AG04450 (cell line): Measurements from ENCODE around the gene MAP4K1. TPM values are rescaled to one million over a fixed set of nuclear protein-coding genes. Genes with fewer than 3 reads are reported as not detected.
"Not testable (repeated sequence)": the region's sequence is repeated elsewhere in the genome, so short reads cannot be mapped to it uniquely, and the experiment has no call there.

Experiments used
- CTCF ChIA-PET: fragments of 300-600, 350-600 bp; formaldehyde crosslinking; extraction: SDS; loops from one replicate; lab custom pipeline; 2022; ENCODE audit warnings: antibody characterized with exemption, inconsistent platforms; lab: Charles Lee
- POLR2A ChIA-PET: fragments of 350-600 bp; formaldehyde crosslinking; extraction: SDS; loops from one replicate; lab custom pipeline; 2021; ENCODE audit warnings: antibody characterized with exemption, inconsistent platforms; lab: Yijun Ruan, JAX
- DNase-seq: peaks from one replicate; pipeline ENCODE4 v3.0.0-alpha.2; 2011; ENCODE audit warnings: low read depth, low spot score
- H3K27ac ChIP-seq: one replicate; pipeline ENCODE4 v1.5.1; 2012; ENCODE audit warnings: low read depth, low read length, control low read depth
- H3K27me3 ChIP-seq: one replicate; pipeline ENCODE4 v1.6.0; 2012; ENCODE audit warnings: low read length; ENCODE audit not compliant: control insufficient read depth, insufficient read depth
- H3K4me3 ChIP-seq: 2 replicates; pipeline ENCODE4 v1.5.1; 2011; ENCODE audit warnings: mild to moderate bottlenecking, low read depth, low read length, control low read depth
- H3K9me3 ChIP-seq: 2 replicates; pipeline ENCODE4 v1.5.1; 2012; ENCODE audit warnings: low read length; ENCODE audit not compliant: control insufficient read depth, insufficient read depth
- polyA plus RNA-seq: library from polyadenylated mRNA; depleted of rRNA; stranded (reverse); fragments of >200 nt; gene quantifications from 2 replicates; pipeline ENCODE4 v1.2.3, GENCODE V29; 2011
- TF ChIP-seq, protein P1 (sequence below): IDR thresholded peaks from 2 replicates; pipeline ENCODE4 v1.5.1; 2011; ENCODE audit warnings: low read depth, low read length, control low read depth, inconsistent platforms

The MAP4K1 gene
- polyA plus RNA-seq, 1 experiment, result 0.09 TPM

GRCh38 chr19:38617283-38617763 is 430 bp downstream of the MAP4K1 start:
- Histone ChIP-seq H3K9me3 (no peaks in the 10 kb centered on the region; the same call in 1 of the 2 replicates), H3K4me3 (no peak overlapping the region), H3K27me3 (no peaks in the 10 kb centered on the region), H3K27ac (no peak overlapping the region)
- DNase-seq, result no peak
- TF ChIP-seq, protein P1, sequence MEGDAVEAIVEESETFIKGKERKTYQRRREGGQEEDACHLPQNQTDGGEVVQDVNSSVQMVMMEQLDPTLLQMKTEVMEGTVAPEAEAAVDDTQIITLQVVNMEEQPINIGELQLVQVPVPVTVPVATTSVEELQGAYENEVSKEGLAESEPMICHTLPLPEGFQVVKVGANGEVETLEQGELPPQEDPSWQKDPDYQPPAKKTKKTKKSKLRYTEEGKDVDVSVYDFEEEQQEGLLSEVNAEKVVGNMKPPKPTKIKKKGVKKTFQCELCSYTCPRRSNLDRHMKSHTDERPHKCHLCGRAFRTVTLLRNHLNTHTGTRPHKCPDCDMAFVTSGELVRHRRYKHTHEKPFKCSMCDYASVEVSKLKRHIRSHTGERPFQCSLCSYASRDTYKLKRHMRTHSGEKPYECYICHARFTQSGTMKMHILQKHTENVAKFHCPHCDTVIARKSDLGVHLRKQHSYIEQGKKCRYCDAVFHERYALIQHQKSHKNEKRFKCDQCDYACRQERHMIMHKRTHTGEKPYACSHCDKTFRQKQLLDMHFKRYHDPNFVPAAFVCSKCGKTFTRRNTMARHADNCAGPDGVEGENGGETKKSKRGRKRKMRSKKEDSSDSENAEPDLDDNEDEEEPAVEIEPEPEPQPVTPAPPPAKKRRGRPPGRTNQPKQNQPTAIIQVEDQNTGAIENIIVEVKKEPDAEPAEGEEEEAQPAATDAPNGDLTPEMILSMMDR, result no peak
- CTCF ChIA-PET, result interaction anchor here (0.6 to 4.1 kb wide), 3 partner anchors 17 to 313 kb away, joined by 3 to 19 read pairs (median 3); partner anchors contain the start of genes MRPS12 and SARS2
- POLR2A ChIA-PET, result interaction anchor here (1.1 kb wide), 1 partner anchor 283 kb away, joined by 3 read pairs; the partner anchor contains the start of gene NFKBIB

DNA sequence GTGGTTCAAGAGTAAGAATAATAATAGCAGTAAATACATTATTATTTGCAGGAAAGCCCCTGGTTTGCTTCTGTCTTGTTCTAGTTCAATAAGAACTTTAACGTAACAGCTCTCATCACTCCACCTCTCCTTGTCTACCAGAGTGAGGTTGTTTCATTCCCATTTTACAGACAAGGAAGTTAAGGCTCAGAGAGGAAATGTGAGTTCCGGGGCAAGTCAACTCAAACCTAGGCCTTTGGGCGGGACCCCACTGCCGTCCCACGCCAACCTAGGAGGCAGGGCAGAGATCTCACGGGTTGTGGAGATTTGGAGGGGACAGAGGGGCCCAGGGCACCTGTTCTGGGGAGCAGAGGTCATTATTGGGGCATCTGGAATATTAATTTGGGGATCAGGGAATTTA is 1.5 kb downstream of the MAP4K1 start:
- Histone ChIP-seq H3K27ac (no peak overlapping the region), H3K4me3 (no peak overlapping the region), H3K27me3 (no peaks in the 10 kb centered on the region), H3K9me3 (no peaks in the 10 kb centered on the region; the same call in 1 of the 2 replicates)
- CTCF ChIA-PET, result interaction anchor here (1.0 to 1.2 kb wide), 2 partner anchors 18 to 314 kb away, joined by 3 read pairs; partner anchors contain the start of genes MRPS12 and SARS2
- TF ChIP-seq, protein P1, result no peak
- no peak for DNase-seq
- POLR2A ChIA-PET, result no interaction called here

- TF ChIP-seq, protein P1, result no peak
- Histone ChIP-seq H3K27ac (no peak overlapping the region), H3K9me3 (no peaks in the 10 kb centered on the region; the same call in 1 of the 2 replicates), H3K27me3 (no peaks in the 10 kb centered on the region), H3K4me3 (no peak overlapping the region)
- ChIA-PET POLR2A (no interaction called here), CTCF (no interaction called here)
- no peak for DNase-seq
Observed at GRCh38 chr19:38615007-38615581, 2.7 kb downstream of the MAP4K1 start.

- no peaks in the 10 kb centered on the region; the same call in 1 of the 2 replicates for H3K9me3 ChIP-seq
- ChIA-PET CTCF (interaction anchor here (0.7 kb wide), 1 partner anchor 16 kb away, joined by 6 read pairs; no protein-coding TSS in a partner anchor), POLR2A (no interaction called here)
- no peak overlapping the region for H3K27ac ChIP-seq
- no peak for DNase-seq
- TF ChIP-seq, protein P1, result no peak
- no peaks in the 10 kb centered on the region for H3K27me3 ChIP-seq
- H3K4me3 ChIP-seq, result no peak overlapping the region
Observed at GRCh38 chr19:38614289-38614688, 3.5 kb downstream of the MAP4K1 start.

GRCh38 chr19:38606131-38606530 is 11.6 kb downstream of the MAP4K1 start:
- no peak overlapping the region for H3K27ac ChIP-seq
- peaks cover 2% of the 10 kb centered on the region for H3K27me3 ChIP-seq
- H3K9me3 ChIP-seq, result no peaks in the 10 kb centered on the region; the same call in 1 of the 2 replicates
- no peak for DNase-seq
- H3K4me3 ChIP-seq, result no peak overlapping the region
- TF ChIP-seq, protein P1, result no peak
- POLR2A ChIA-PET, result no interaction called here
- CTCF ChIA-PET, result no interaction called here

DNA sequence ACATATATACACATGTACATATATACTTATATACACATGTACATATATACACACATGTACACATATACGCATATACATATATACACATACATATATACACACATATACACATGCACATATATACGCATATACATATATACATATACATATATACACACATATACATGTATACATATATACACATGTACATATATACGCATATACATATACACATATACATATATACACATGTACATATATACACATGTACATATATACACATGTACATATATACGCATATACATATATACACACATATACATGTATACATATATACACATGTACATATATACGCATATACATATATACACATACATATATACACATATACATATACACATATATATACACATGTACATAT is 14.9 kb downstream of the MAP4K1 start:
- H3K27me3 ChIP-seq, CTCF ChIA-PET, DNase-seq, H3K27ac ChIP-seq, H3K9me3 ChIP-seq, H3K4me3 ChIP-seq, POLR2A ChIA-PET: not testable (repeated sequence)
